ENCODE measurements around the gene REEP1. TPM values are rescaled to one million over a fixed set of nuclear protein-coding genes. Genes with fewer than 3 reads are reported as not detected.
A peak's percentile ranks its signal among the peaks of the same experiment; 100 is the strongest.

The REEP1 gene
- total and polyA plus RNA-seq, 8 donors = 2.9 to 29.9 (median 6.4) TPM; not detected in 1

DNA sequence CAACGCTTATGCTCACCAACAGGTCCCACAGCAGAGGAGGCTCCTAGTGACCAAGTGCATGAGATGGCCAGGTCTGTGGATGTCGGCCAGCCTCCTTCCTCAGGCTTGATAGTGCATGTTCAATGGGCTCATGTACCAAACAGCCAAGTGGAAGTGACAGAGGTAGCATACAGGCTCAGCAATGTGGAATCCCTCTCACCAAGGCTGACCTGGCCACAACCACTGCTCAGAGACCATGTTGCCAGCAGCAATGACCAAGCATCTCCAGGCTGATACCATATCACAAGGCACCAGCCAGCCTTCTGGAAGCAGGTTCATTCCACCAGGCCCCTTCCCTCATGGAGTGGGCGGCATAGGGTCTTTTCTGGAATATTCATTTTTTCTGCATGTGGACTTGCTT is 61.5 kb downstream of the REEP1 start:
- Histone ChIP-seq H3K36me3 (peaks cover 0 to 5% (median 2%) of the 10 kb centered on the region in 4 donors), H3K27me3 (no peaks in the 10 kb centered on the region), H3K27ac (peak overlapping the region in 1 of 5 donors; percentile 72), H3K4me3 (no peak overlapping the region), H3K9me3 (peaks cover 0 to 16% (median 11%) of the 10 kb centered on the region in 4 donors), H3K4me1 (peaks cover 10 to 30% (median 22%) of the 10 kb centered on the region in 4 donors)
- TF ChIP-seq POLR2A (IDR thresholded peaks at IDR 0.05) = no peak
- TF ChIP-seq EP300 (IDR thresholded peaks at IDR 0.05) = no peak
- TF ChIP-seq, protein P1, sequence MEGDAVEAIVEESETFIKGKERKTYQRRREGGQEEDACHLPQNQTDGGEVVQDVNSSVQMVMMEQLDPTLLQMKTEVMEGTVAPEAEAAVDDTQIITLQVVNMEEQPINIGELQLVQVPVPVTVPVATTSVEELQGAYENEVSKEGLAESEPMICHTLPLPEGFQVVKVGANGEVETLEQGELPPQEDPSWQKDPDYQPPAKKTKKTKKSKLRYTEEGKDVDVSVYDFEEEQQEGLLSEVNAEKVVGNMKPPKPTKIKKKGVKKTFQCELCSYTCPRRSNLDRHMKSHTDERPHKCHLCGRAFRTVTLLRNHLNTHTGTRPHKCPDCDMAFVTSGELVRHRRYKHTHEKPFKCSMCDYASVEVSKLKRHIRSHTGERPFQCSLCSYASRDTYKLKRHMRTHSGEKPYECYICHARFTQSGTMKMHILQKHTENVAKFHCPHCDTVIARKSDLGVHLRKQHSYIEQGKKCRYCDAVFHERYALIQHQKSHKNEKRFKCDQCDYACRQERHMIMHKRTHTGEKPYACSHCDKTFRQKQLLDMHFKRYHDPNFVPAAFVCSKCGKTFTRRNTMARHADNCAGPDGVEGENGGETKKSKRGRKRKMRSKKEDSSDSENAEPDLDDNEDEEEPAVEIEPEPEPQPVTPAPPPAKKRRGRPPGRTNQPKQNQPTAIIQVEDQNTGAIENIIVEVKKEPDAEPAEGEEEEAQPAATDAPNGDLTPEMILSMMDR (IDR thresholded peaks at IDR 0.05) = no peak
- no peak for TF ChIP-seq POLR2AphosphoS5 (IDR thresholded peaks at IDR 0.05)
- 93 to 100% (median 97%) methylated on average over 3 of the region's 3 CpGs for WGBS, 5 donors
- DNase-seq = no peak
- intact Hi-C loops (cut with DNase I; ENCODE audit: low total_unique reads) = no loop called here

DNA sequence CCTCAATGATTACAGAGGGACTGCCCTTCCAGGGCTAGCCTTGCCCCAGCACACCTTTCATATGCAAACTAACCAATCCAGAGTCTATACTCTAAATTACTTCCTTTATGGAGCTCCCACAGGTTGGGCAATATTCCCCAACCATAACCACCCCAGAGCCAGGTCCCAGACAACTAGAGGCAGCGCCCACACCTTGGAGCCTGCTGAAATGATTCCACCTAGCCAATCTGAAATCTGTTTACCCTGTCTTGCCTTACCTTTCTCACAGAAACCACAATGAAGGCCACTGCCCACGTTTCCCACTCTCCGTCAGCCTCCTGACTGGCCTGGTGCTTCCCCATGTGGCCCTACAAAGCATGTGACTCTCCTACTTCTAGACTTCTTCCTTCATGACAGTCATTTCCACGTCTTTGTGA is 62.0 kb downstream of the REEP1 start:
- 53 to 73% (median 60%) methylated on average over 4 of the region's 4 CpGs for WGBS, 5 donors
- H3K9me3 ChIP-seq = peaks cover 0 to 21% (median 17%) of the 10 kb centered on the region in 4 donors
- peaks cover 0 to 5% (median 2%) of the 10 kb centered on the region in 4 donors for H3K36me3 ChIP-seq
- intact Hi-C loops (cut with DNase I; ENCODE audit: low total_unique reads) = no loop called here
- peak overlapping the region in 4 of 5 donors; percentile 30 to 72 (median 56) for H3K27ac ChIP-seq
- peaks cover 10 to 24% (median 20%) of the 10 kb centered on the region in 4 donors for H3K4me1 ChIP-seq
- H3K27me3 ChIP-seq = no peaks in the 10 kb centered on the region
- TF ChIP-seq EP300 (IDR thresholded peaks at IDR 0.05) = no peak
- TF ChIP-seq, protein P1 (IDR thresholded peaks at IDR 0.05) = no peak
- no peak for TF ChIP-seq POLR2A (IDR thresholded peaks at IDR 0.05)
- TF ChIP-seq POLR2AphosphoS5 (IDR thresholded peaks at IDR 0.05) = no peak
- H3K4me3 ChIP-seq = no peak overlapping the region
- DNase-seq = no peak

DNA sequence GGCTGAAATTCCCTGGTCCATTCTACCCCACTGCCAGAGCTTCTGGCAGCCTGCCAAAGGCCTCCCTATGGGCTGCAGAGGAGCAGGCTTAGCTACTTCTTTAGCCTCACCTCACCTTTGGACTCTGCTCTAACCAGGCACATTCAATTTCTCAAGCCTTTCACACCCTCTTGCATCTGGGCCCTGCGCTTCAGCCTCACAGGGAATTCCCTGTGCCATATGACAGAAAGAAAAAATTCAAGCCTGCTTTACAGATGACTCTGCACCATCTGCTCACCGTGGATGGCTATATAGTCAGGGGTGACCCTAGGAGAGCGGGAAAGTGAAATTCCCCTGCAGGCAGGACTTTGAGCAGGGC is 62.5 kb downstream of the REEP1 start:
- WGBS, 5 donors = 42 to 65% (median 49%) methylated on average over 3 of the region's 3 CpGs
- TF ChIP-seq, protein P1 (IDR thresholded peaks at IDR 0.05) = no peak
- peak in 1 of 3 donors; percentile 31 for TF ChIP-seq POLR2AphosphoS5 (IDR thresholded peaks at IDR 0.05)
- no peaks in the 10 kb centered on the region for H3K27me3 ChIP-seq
- peak; percentile 83 to 89 for DNase-seq
- H3K4me1 ChIP-seq = peaks cover 10 to 21% (median 18%) of the 10 kb centered on the region in 4 donors
- H3K9me3 ChIP-seq = peaks cover 0 to 26% (median 17%) of the 10 kb centered on the region in 4 donors
- intact Hi-C loops (cut with DNase I; ENCODE audit: low total_unique reads) = no loop called here
- H3K4me3 ChIP-seq = no peak overlapping the region
- peak overlapping the region in 4 of 5 donors; percentile 30 to 72 (median 56) for H3K27ac ChIP-seq
- H3K36me3 ChIP-seq = peaks cover 0 to 5% (median 2%) of the 10 kb centered on the region in 4 donors

DNA sequence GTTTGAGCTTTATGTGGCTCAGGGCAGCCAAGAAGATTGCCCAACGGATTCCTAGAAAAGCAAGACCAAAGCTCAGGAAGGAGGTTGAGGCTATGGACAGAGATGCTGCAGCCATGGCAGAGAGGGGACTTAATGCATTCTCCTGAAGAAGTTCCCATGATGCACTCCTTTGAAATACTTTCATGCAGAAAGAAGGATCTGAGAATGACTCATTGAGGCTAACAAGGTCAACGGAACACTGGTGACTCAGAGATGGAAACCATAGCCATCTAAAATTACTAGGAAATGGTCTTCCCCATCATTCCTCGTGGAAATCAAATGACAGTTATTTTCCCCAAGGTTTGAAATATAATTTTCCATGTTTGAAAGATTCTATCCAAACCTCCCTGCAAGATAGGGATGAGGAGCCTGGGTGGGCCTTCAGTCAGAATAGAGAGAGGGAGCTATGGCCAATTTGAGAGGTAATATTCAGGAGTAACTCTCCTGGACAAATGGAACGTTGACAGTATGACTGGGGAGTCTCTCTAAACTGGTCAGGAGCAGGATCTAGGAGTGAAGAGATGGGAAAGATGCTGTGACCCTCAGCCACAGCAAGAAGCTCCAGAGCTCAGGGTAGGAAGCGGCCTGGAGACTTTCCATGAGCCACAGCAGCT is 63.0 kb downstream of the REEP1 start:
- Histone ChIP-seq H3K4me3 (no peak overlapping the region), H3K9me3 (peaks cover 0 to 26% (median 17%) of the 10 kb centered on the region in 4 donors), H3K36me3 (peaks cover 0 to 5% (median 2%) of the 10 kb centered on the region in 4 donors), H3K27ac (peak overlapping the region in 4 of 5 donors; percentile 30 to 72 (median 56)), H3K4me1 (peaks cover 10 to 18% (median 14%) of the 10 kb centered on the region in 4 donors), H3K27me3 (no peaks in the 10 kb centered on the region)
- WGBS, 5 donors = 48 to 62% (median 51%) methylated on average over 5 of the region's 5 CpGs
- TF ChIP-seq, protein P1 (IDR thresholded peaks at IDR 0.05) = no peak
- no peak for TF ChIP-seq POLR2AphosphoS5 (IDR thresholded peaks at IDR 0.05)
- no peak for TF ChIP-seq POLR2A (IDR thresholded peaks at IDR 0.05)
- no peak for TF ChIP-seq EP300 (IDR thresholded peaks at IDR 0.05)
- intact Hi-C loops (cut with DNase I; ENCODE audit: low total_unique reads) = no loop called here
- no peak for DNase-seq
